GM21786 (cell line): ENCODE measurements around the gene PTPN1.
"Not testable (repeated sequence)": the region's sequence is repeated elsewhere in the genome, so short reads cannot be mapped to it uniquely, and the experiment has no call there.

Source experiments
- ATAC-seq: cut with Tn5 transposase; IDR thresholded peaks from one replicate; pipeline ENCODE4 v1.9.1; 2021; ENCODE audit not compliant: unreplicated experiment

Gene PTPN1

GRCh38 chr20:50552979-50553378 lies 42.8 kb downstream of the PTPN1 start:
- ATAC-seq = no peak

GRCh38 chr20:50554694-50555579 lies 44.8 kb downstream of the PTPN1 start:
- no peak for ATAC-seq

- no peak for ATAC-seq
Observed at GRCh38 chr20:50555662-50556061, 45.5 kb downstream of the PTPN1 start.

GRCh38 chr20:50557549-50558134 lies 47.5 kb downstream of the PTPN1 start:
- ATAC-seq = no peak

- no peak for ATAC-seq
Observed at GRCh38 chr20:50558483-50558925, 48.3 kb downstream of the PTPN1 start.

GRCh38 chr20:50559149-50559548 lies 49.0 kb downstream of the PTPN1 start:
- ATAC-seq = no peak

- no peak for ATAC-seq
Observed at GRCh38 chr20:50559856-50560638, 49.9 kb downstream of the PTPN1 start.

- no peak for ATAC-seq
Observed at GRCh38 chr20:50560867-50561266, 50.7 kb downstream of the PTPN1 start.

- no peak for ATAC-seq
Observed at GRCh38 chr20:50561379-50562078, 51.3 kb downstream of the PTPN1 start.

- ATAC-seq = no peak
Observed at GRCh38 chr20:50562262-50562701, 52.1 kb downstream of the PTPN1 start.

- no peak for ATAC-seq
Observed at GRCh38 chr20:50563133-50563944, 53.2 kb downstream of the PTPN1 start.

- ATAC-seq = no peak
Observed at GRCh38 chr20:50565383-50565782, 55.2 kb downstream of the PTPN1 start.

- no peak for ATAC-seq
Observed at GRCh38 chr20:50565871-50566270, 55.7 kb downstream of the PTPN1 start.

- ATAC-seq = no peak
Observed at GRCh38 chr20:50567860-50568548, 57.8 kb downstream of the PTPN1 start.

GRCh38 chr20:50568549-50568942 lies 58.4 kb downstream of the PTPN1 start:
- no peak for ATAC-seq

- not testable (repeated sequence) for ATAC-seq
Observed at GRCh38 chr20:50569487-50569863, 59.3 kb downstream of the PTPN1 start.

- no peak for ATAC-seq
Observed at GRCh38 chr20:50569864-50570836, 60.0 kb downstream of the PTPN1 start.

- ATAC-seq = no peak
Observed at GRCh38 chr20:50571466-50571865, 61.3 kb downstream of the PTPN1 start.
